Transverse colon (tissue), 3 donors: ENCODE measurements around the gene SCOC.

Source experiments
- CTCF ChIP-seq, 5 experiments: fragments of 200-600 bp in 3 of 5; fragments of 450-650 bp in 2 of 5; sonication (generic) in 3 of 5; IDR thresholded peaks; 1 replicate in 2 of 5; 2 replicates in 3 of 5; pipeline ENCODE4 v1.5.1; 2016 to 2017; ENCODE audit warnings: antibody characterized with exemption in 5 of 5, inconsistent platforms in 3 of 5, mild to moderate bottlenecking in 2 of 5, moderate library complexity in 1 of 5
- EP300 ChIP-seq: sonication (generic); formaldehyde crosslinking; IDR thresholded peaks from one replicate; pipeline ENCODE4 v1.6.1; 2017; ENCODE audit warnings: antibody characterized with exemption, low read depth
- POLR2A ChIP-seq: fragments of 450-650 bp; IDR thresholded peaks from one replicate; pipeline ENCODE4 v1.6.1; 2016; ENCODE audit warnings: antibody characterized with exemption, mild to moderate bottlenecking, moderate library complexity

- TF ChIP-seq CTCF (IDR thresholded peaks at IDR 0.05) = no peak
- no peak for TF ChIP-seq EP300
- no peak for TF ChIP-seq POLR2A
Measured at GRCh38 chr4:140395668-140396067, 22.2 kb downstream of the SCOC start.
